Activated naive CD4-positive, alpha-beta T cell treated with anti-CD3 and anti-CD28 coated beads, Interleukin-2, amount 50 U/mL, for 24 hours (primary cell): ENCODE data around the gene SLC22A4.

Experiments used
- H3K27ac Mint-ChIP-seq: one replicate; pipeline ENCODE4 v1.8.0; 2021; ENCODE audit warnings: mild to moderate bottlenecking, mixed read lengths
- H3K27me3 Mint-ChIP-seq: one replicate; pipeline ENCODE4 v1.8.0; 2021; ENCODE audit warnings: mixed read lengths
- H3K36me3 Mint-ChIP-seq: one replicate; pipeline ENCODE4 v1.8.0; 2021; ENCODE audit warnings: mixed read lengths
- H3K4me1 Mint-ChIP-seq: one replicate; pipeline ENCODE4 v1.8.0; 2021; ENCODE audit warnings: mixed read lengths
- H3K4me3 Mint-ChIP-seq: one replicate; pipeline ENCODE4 v1.8.0; 2021; ENCODE audit warnings: mild to moderate bottlenecking, mixed read lengths
- H3K9me3 Mint-ChIP-seq: one replicate; pipeline ENCODE4 v1.8.0; 2021; ENCODE audit warnings: mixed read lengths

Gene SLC22A4

GRCh38 chr5:132368186-132368585, 74.0 kb downstream of the SLC22A4 start:
- Mint-ChIP-seq H3K9me3 (no peaks in the 10 kb centered on the region), H3K4me1 (peaks cover 34% of the 10 kb centered on the region), H3K36me3 (peaks cover 3% of the 10 kb centered on the region), H3K27me3 (no peaks in the 10 kb centered on the region), H3K27ac (no peak overlapping the region), H3K4me3 (peak overlapping the region; percentile 30)

- no peaks in the 10 kb centered on the region for H3K27me3 Mint-ChIP-seq
- no peaks in the 10 kb centered on the region for H3K9me3 Mint-ChIP-seq
- peak overlapping the region; percentile 90 for H3K4me3 Mint-ChIP-seq
- H3K27ac Mint-ChIP-seq = peak overlapping the region; percentile 57
- H3K36me3 Mint-ChIP-seq = peaks cover 3% of the 10 kb centered on the region
- peaks cover 34% of the 10 kb centered on the region for H3K4me1 Mint-ChIP-seq
These were observed 74.8 kb downstream of the SLC22A4 start for GRCh38 chr5:132369007-132369473.

- H3K4me3 Mint-ChIP-seq = peak within 1 kb of the TSS; percentile 90
- H3K4me1 Mint-ChIP-seq = peaks cover 34% of the 10 kb centered on the region
- H3K36me3 Mint-ChIP-seq = peaks cover 2% of the 10 kb centered on the region
These were observed 75.4 kb downstream of the SLC22A4 start, which contains the start of gene SLC22A5 for GRCh38 chr5:132369474-132370180. Gene SLC22A5 (plus strand): TSS chr5:132369710. CDS start chr5:132369973, 263 bp downstream.

GRCh38 chr5:132370181-132370970, 76.2 kb downstream of the SLC22A4 start:
- Mint-ChIP-seq H3K27ac (peak overlapping the region; percentile 93), H3K4me3 (peak overlapping the region; percentile 90), H3K27me3 (no peaks in the 10 kb centered on the region), H3K36me3 (peaks cover 1% of the 10 kb centered on the region), H3K9me3 (no peaks in the 10 kb centered on the region), H3K4me1 (peaks cover 34% of the 10 kb centered on the region)

More at GRCh38 chr5:132369474-132370180, 75.4 kb downstream of the SLC22A4 start, which contains the start of gene SLC22A5:
- H3K9me3 Mint-ChIP-seq = no peaks in the 10 kb centered on the region
- peak within 1 kb of the TSS; percentile 93 for H3K27ac Mint-ChIP-seq
- no peaks in the 10 kb centered on the region for H3K27me3 Mint-ChIP-seq

- peak overlapping the region; percentile 90 for H3K4me3 Mint-ChIP-seq
- H3K27ac Mint-ChIP-seq = peak overlapping the region; percentile 93
- peaks cover 34% of the 10 kb centered on the region for H3K4me1 Mint-ChIP-seq
- no peaks in the 10 kb centered on the region for H3K27me3 Mint-ChIP-seq
- H3K36me3 Mint-ChIP-seq = peaks cover 1% of the 10 kb centered on the region
- no peaks in the 10 kb centered on the region for H3K9me3 Mint-ChIP-seq
These were observed 76.9 kb downstream of the SLC22A4 start for GRCh38 chr5:132370971-132371602.

GRCh38 chr5:132371603-132371994, 77.4 kb downstream of the SLC22A4 start:
- Mint-ChIP-seq H3K4me1 (peaks cover 34% of the 10 kb centered on the region), H3K4me3 (peak overlapping the region; percentile 90), H3K36me3 (peaks cover 1% of the 10 kb centered on the region), H3K27me3 (no peaks in the 10 kb centered on the region), H3K9me3 (no peaks in the 10 kb centered on the region), H3K27ac (peak overlapping the region; percentile 11)

- H3K4me3 Mint-ChIP-seq = no peak overlapping the region
- no peaks in the 10 kb centered on the region for H3K27me3 Mint-ChIP-seq
- H3K4me1 Mint-ChIP-seq = peaks cover 34% of the 10 kb centered on the region
- H3K36me3 Mint-ChIP-seq = peaks cover 1% of the 10 kb centered on the region
- no peak overlapping the region for H3K27ac Mint-ChIP-seq
- no peaks in the 10 kb centered on the region for H3K9me3 Mint-ChIP-seq
These were observed 77.9 kb downstream of the SLC22A4 start for GRCh38 chr5:132372127-132372526.

- peaks cover 32% of the 10 kb centered on the region for H3K4me1 Mint-ChIP-seq
These were observed 78.3 kb downstream of the SLC22A4 start for GRCh38 chr5:132372542-132372941.

GRCh38 chr5:132375957-132376356, 81.8 kb downstream of the SLC22A4 start:
- peaks cover 1% of the 10 kb centered on the region for H3K36me3 Mint-ChIP-seq

More at GRCh38 chr5:132372542-132372941, 78.3 kb downstream of the SLC22A4 start:
- Mint-ChIP-seq H3K9me3 (no peaks in the 10 kb centered on the region), H3K36me3 (peaks cover 1% of the 10 kb centered on the region), H3K27ac (no peak overlapping the region), H3K27me3 (no peaks in the 10 kb centered on the region), H3K4me3 (peak overlapping the region; percentile 54)

GRCh38 chr5:132376694-132377641, 82.8 kb downstream of the SLC22A4 start:
- Mint-ChIP-seq H3K9me3 (no peaks in the 10 kb centered on the region), H3K4me1 (peaks cover 10% of the 10 kb centered on the region), H3K27me3 (no peaks in the 10 kb centered on the region), H3K4me3 (no peak overlapping the region), H3K36me3 (peaks cover 1% of the 10 kb centered on the region), H3K27ac (no peak overlapping the region)

More at GRCh38 chr5:132375957-132376356, 81.8 kb downstream of the SLC22A4 start:
- Mint-ChIP-seq H3K27ac (no peak overlapping the region), H3K27me3 (no peaks in the 10 kb centered on the region), H3K4me3 (no peak overlapping the region), H3K9me3 (no peaks in the 10 kb centered on the region), H3K4me1 (peaks cover 20% of the 10 kb centered on the region)

- no peak overlapping the region for H3K27ac Mint-ChIP-seq
- no peak overlapping the region for H3K4me3 Mint-ChIP-seq
- peaks cover 1% of the 10 kb centered on the region for H3K36me3 Mint-ChIP-seq
- no peaks in the 10 kb centered on the region for H3K27me3 Mint-ChIP-seq
- H3K9me3 Mint-ChIP-seq = no peaks in the 10 kb centered on the region
- peaks cover 3% of the 10 kb centered on the region for H3K4me1 Mint-ChIP-seq
These were observed 83.5 kb downstream of the SLC22A4 start for GRCh38 chr5:132377738-132378137.

GRCh38 chr5:132378580-132378979, 84.4 kb downstream of the SLC22A4 start:
- no peaks in the 10 kb centered on the region for H3K4me1 Mint-ChIP-seq
- peaks cover 1% of the 10 kb centered on the region for H3K36me3 Mint-ChIP-seq
- H3K27ac Mint-ChIP-seq = no peak overlapping the region
- H3K9me3 Mint-ChIP-seq = no peaks in the 10 kb centered on the region
- no peaks in the 10 kb centered on the region for H3K27me3 Mint-ChIP-seq
- no peak overlapping the region for H3K4me3 Mint-ChIP-seq

GRCh38 chr5:132380047-132380446, 85.9 kb downstream of the SLC22A4 start:
- Mint-ChIP-seq H3K4me3 (no peak overlapping the region), H3K4me1 (peaks cover 2% of the 10 kb centered on the region), H3K9me3 (no peaks in the 10 kb centered on the region), H3K27ac (no peak overlapping the region), H3K27me3 (no peaks in the 10 kb centered on the region), H3K36me3 (no peaks in the 10 kb centered on the region)

- peaks cover 9% of the 10 kb centered on the region for H3K4me1 Mint-ChIP-seq
- H3K36me3 Mint-ChIP-seq = no peaks in the 10 kb centered on the region
- no peaks in the 10 kb centered on the region for H3K9me3 Mint-ChIP-seq
- no peak overlapping the region for H3K27ac Mint-ChIP-seq
- H3K4me3 Mint-ChIP-seq = no peak overlapping the region
- H3K27me3 Mint-ChIP-seq = no peaks in the 10 kb centered on the region
These were observed 86.5 kb downstream of the SLC22A4 start for GRCh38 chr5:132380741-132381140.
